ENCODE data around the gene H3-3A.

Gene H3-3A

DNA sequence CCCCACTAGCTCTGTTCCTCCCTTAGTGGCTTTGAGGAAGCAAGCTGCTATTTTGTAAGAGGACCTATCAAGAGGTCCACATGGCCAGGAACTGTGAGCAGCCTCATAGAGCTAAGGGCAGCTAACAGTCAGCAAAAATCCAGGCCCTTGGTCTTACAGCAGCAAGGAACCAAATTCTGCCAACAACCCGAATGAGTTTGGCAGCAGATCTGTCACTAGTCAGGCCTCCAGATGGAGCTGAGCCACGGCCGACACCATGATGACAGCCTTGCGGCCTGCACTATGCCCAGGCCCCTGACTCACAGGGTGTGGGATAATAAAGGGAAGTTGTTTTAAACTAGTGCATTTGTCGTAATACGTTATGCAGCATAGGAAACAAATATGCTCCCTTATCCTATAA lies 28.0 kb upstream of the H3-3A start:
- no peak for DNase-seq (ENCODE audit: low spot score)
- in situ Hi-C loops (cut with MboI; ENCODE audit: low pct_unique_long_range_greater_than_20kb, low sequenced_read_pairs, unreplicated experiment): no loop called here
- TF ChIP-seq, protein P1, sequence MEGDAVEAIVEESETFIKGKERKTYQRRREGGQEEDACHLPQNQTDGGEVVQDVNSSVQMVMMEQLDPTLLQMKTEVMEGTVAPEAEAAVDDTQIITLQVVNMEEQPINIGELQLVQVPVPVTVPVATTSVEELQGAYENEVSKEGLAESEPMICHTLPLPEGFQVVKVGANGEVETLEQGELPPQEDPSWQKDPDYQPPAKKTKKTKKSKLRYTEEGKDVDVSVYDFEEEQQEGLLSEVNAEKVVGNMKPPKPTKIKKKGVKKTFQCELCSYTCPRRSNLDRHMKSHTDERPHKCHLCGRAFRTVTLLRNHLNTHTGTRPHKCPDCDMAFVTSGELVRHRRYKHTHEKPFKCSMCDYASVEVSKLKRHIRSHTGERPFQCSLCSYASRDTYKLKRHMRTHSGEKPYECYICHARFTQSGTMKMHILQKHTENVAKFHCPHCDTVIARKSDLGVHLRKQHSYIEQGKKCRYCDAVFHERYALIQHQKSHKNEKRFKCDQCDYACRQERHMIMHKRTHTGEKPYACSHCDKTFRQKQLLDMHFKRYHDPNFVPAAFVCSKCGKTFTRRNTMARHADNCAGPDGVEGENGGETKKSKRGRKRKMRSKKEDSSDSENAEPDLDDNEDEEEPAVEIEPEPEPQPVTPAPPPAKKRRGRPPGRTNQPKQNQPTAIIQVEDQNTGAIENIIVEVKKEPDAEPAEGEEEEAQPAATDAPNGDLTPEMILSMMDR (IDR thresholded peaks at IDR 0.05; ENCODE audit: extremely low read depth, insufficient read depth, missing control alignments): no peak

- in situ Hi-C loops (cut with MboI; ENCODE audit: low pct_unique_long_range_greater_than_20kb, low sequenced_read_pairs, unreplicated experiment): no loop called here
- TF ChIP-seq, protein P1 (IDR thresholded peaks at IDR 0.05; ENCODE audit: extremely low read depth, insufficient read depth, missing control alignments): no peak
- no peak for DNase-seq (ENCODE audit: low spot score)
Observed at GRCh38 chr1:226035915-226036314, 26.6 kb upstream of the H3-3A start.

DNA sequence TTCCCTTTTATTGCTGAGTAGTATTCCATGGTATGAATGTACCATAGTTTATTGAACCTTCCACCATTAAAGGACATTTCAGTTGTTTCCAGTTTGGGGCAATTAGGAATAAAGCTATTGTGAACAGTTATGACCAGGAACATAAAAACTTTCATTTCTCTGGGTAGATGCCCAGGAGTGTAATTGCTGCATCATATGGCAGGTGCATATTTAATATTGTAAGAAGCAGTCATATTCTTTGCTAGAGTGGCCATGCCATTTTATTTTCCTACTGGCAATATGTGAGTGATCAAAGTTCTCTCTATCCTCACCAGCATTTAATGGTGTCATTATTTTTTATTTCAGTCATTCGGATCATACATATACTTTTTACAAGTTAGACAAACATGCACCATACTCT lies 23.9 kb upstream of the H3-3A start:
- DNase-seq (ENCODE audit: low spot score): no peak
- TF ChIP-seq, protein P1 (IDR thresholded peaks at IDR 0.05; ENCODE audit: extremely low read depth, insufficient read depth, missing control alignments): no peak
- in situ Hi-C loops (cut with MboI; ENCODE audit: low pct_unique_long_range_greater_than_20kb, low sequenced_read_pairs, unreplicated experiment): no loop called here

DNA sequence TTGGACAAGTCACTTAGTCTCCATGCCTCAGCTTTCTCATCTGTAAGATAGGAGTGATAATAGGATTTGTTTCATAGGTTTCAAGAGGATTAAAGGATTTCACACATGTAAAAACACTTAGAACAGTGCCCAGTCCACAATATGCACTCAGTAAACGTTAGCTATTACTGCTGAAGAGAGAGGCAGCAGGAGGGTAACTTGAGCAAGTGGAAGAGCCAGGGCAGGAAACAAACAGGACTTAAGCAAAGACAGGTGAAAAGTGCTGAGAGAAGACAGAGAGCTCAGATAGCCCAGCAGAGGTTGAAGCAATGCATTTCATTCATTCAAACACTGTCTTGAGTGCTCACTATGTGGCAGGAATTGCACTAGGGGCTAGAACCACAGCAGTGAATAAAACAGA lies 21.1 kb upstream of the H3-3A start:
- in situ Hi-C loops (cut with MboI; ENCODE audit: low pct_unique_long_range_greater_than_20kb, low sequenced_read_pairs, unreplicated experiment): no loop called here
- DNase-seq (ENCODE audit: low spot score): no peak
- TF ChIP-seq, protein P1 (IDR thresholded peaks at IDR 0.05; ENCODE audit: extremely low read depth, insufficient read depth, missing control alignments): no peak

DNA sequence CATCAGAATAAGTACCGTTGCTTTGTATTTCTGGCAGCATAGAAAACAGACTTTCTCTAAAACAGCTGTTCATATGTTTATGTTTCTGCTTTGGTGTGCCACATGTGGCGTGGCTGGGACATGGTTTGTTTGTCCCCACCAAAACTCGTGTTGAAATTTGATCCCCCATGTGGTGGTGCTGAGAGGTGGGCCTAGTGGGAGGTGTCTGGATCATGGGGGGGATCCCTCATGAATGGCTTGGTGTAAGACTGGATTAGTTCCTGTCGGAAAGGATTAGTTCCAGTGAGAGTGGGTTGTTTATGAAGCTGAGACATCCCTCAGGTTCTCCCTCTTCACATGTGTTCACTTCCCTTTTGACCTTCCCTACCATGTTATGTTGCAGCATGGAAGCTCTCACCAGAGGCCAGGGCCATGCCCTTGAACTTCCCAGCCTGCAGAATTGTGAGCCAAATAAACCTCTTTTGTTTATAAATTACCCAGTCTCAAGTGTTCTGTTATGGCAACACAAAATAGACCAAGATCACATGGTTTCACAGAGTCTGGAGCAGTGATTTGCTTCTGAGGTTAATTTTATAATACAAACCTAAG lies 17.9 kb upstream of the H3-3A start:
- no peak for DNase-seq (ENCODE audit: low spot score)
- TF ChIP-seq, protein P1 (IDR thresholded peaks at IDR 0.05; ENCODE audit: extremely low read depth, insufficient read depth, missing control alignments): no peak
- in situ Hi-C loops (cut with MboI; ENCODE audit: low pct_unique_long_range_greater_than_20kb, low sequenced_read_pairs, unreplicated experiment): no loop called here

DNA sequence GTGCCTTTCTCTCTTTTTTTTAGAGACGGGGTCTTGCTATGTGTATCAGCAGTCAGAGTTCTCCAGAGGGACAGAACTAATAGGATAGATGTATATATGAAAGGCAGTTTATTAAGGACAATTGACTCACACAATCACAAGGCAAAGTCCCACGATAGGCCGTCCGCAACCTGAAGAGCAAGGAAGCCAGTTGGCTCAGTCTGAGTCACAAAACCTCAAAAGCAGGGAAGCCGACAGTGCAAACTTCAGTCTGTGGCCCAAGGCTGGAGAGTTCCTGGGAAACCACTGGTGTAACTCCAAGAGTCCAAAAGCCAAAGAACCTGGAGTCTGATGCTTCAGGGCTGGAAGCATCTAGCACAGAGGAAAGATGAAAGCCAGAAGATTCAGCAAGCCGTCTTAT lies 16.3 kb upstream of the H3-3A start:
- no peak for DNase-seq (ENCODE audit: low spot score)
- in situ Hi-C loops (cut with MboI; ENCODE audit: low pct_unique_long_range_greater_than_20kb, low sequenced_read_pairs, unreplicated experiment): no loop called here
- TF ChIP-seq, protein P1 (IDR thresholded peaks at IDR 0.05; ENCODE audit: extremely low read depth, insufficient read depth, missing control alignments): no peak

- TF ChIP-seq, protein P1 (IDR thresholded peaks at IDR 0.05; ENCODE audit: extremely low read depth, insufficient read depth, missing control alignments): no peak
- no peak for DNase-seq (ENCODE audit: low spot score)
- in situ Hi-C loops (cut with MboI; ENCODE audit: low pct_unique_long_range_greater_than_20kb, low sequenced_read_pairs, unreplicated experiment): no loop called here
Observed at GRCh38 chr1:226047495-226047894, 15.0 kb upstream of the H3-3A start.
